Activated CD4-positive, alpha-beta T cell treated with anti-CD3 and anti-CD28 coated beads, Interleukin-2, amount 50 U/mL, for 1 hour (primary cell): Measurements from ENCODE around the gene CHRDL2.

Source experiments
- DNase-seq: peaks from one replicate; pipeline ENCODE4 v3.0.0-alpha.2; 2020

Gene CHRDL2

GRCh38 chr11:74709175-74709574 is 22.1 kb downstream of the CHRDL2 start:
- no peak for DNase-seq

- DNase-seq: no peak
Measured at GRCh38 chr11:74707602-74708510, 23.4 kb downstream of the CHRDL2 start.

- no peak for DNase-seq
Measured at GRCh38 chr11:74707182-74707581, 24.0 kb downstream of the CHRDL2 start.

- no peak for DNase-seq
Measured at GRCh38 chr11:74703211-74703610, 28.0 kb downstream of the CHRDL2 start.

GRCh38 chr11:74702383-74703007 is 28.7 kb downstream of the CHRDL2 start:
- DNase-seq: peak; percentile 51

GRCh38 chr11:74701351-74701750 is 29.9 kb downstream of the CHRDL2 start:
- DNase-seq: no peak

- DNase-seq: no peak
Measured at GRCh38 chr11:74699615-74700396, 31.4 kb downstream of the CHRDL2 start.

GRCh38 chr11:74697722-74698121 is 33.5 kb downstream of the CHRDL2 start:
- no peak for DNase-seq

- no peak for DNase-seq
Measured at GRCh38 chr11:74696939-74697675, 34.1 kb downstream of the CHRDL2 start.

GRCh38 chr11:74696500-74696899 is 34.7 kb downstream of the CHRDL2 start:
- DNase-seq: no peak

- no peak for DNase-seq
Measured at GRCh38 chr11:74695705-74696280, 35.4 kb downstream of the CHRDL2 start.

- no peak for DNase-seq
Measured at GRCh38 chr11:74694136-74694930, 36.9 kb downstream of the CHRDL2 start.

GRCh38 chr11:74693531-74693930 is 37.7 kb downstream of the CHRDL2 start:
- no peak for DNase-seq

- no peak for DNase-seq
Measured at GRCh38 chr11:74691755-74692154, 39.5 kb downstream of the CHRDL2 start.

GRCh38 chr11:74689666-74690065 is 41.6 kb downstream of the CHRDL2 start:
- DNase-seq: no peak

GRCh38 chr11:74687237-74688023 is 43.8 kb downstream of the CHRDL2 start:
- no peak for DNase-seq

- no peak for DNase-seq
Measured at GRCh38 chr11:74686792-74687191, 44.4 kb downstream of the CHRDL2 start.

GRCh38 chr11:74685905-74686304 is 45.3 kb downstream of the CHRDL2 start:
- DNase-seq: no peak

GRCh38 chr11:74685338-74685737 is 45.9 kb downstream of the CHRDL2 start:
- no peak for DNase-seq

- DNase-seq: no peak
Measured at GRCh38 chr11:74684661-74685060, 46.6 kb downstream of the CHRDL2 start.
